ENCODE measurements around the gene P2RY1.

GRCh38 chr3:152849996-152850578 lies 15.2 kb downstream of the P2RY1 start:
- TF ChIP-seq YY1 (IDR thresholded peaks at IDR 0.05; ENCODE audit: extremely low read depth, insufficient replicate concordance, low read depth, low read length) (no peak), EZH2 (IDR thresholded peaks at IDR 0.05) (no peak)
